ENCODE measurements around the gene LSAMP.

LSAMP gene

GRCh38 chr3:116129187-116129946, 315.9 kb downstream of the LSAMP start:
- Histone ChIP-seq H3K9me2 (replicated peaks; ENCODE audit: low read depth, low read length) (no peaks in the 10 kb centered on the region), H3K4me3 (ENCODE audit: low read length, poor library complexity, severe bottlenecking) (no peak overlapping the region), H3K79me2 (ENCODE audit: insufficient read depth, low read length) (no peaks in the 10 kb centered on the region), H3K4me2 (ENCODE audit: low read depth, low read length, poor library complexity, severe bottlenecking) (no peak overlapping the region), H3K9me3 (ENCODE audit: insufficient read depth, low read depth, low read length) (no peaks in the 10 kb centered on the region), H3K27me3 (ENCODE audit: insufficient read depth, low read length, poor library complexity, severe bottlenecking) (no peaks in the 10 kb centered on the region), H4K20me1 (ENCODE audit: insufficient read depth, low read length, poor library complexity, severe bottlenecking) (no peaks in the 10 kb centered on the region), H3K9ac (ENCODE audit: low read depth, low read length, poor library complexity, severe bottlenecking) (no peak overlapping the region), H2AFZ (ENCODE audit: low read length) (no peak overlapping the region), H3K4me1 (ENCODE audit: insufficient read depth, low read length, poor library complexity, severe bottlenecking) (no peaks in the 10 kb centered on the region), H3F3A (ENCODE audit: low read depth) (no peaks in the 10 kb centered on the region), H3K36me3 (ENCODE audit: insufficient read depth, low read length) (no peaks in the 10 kb centered on the region)
- TF ChIP-seq, protein P1, sequence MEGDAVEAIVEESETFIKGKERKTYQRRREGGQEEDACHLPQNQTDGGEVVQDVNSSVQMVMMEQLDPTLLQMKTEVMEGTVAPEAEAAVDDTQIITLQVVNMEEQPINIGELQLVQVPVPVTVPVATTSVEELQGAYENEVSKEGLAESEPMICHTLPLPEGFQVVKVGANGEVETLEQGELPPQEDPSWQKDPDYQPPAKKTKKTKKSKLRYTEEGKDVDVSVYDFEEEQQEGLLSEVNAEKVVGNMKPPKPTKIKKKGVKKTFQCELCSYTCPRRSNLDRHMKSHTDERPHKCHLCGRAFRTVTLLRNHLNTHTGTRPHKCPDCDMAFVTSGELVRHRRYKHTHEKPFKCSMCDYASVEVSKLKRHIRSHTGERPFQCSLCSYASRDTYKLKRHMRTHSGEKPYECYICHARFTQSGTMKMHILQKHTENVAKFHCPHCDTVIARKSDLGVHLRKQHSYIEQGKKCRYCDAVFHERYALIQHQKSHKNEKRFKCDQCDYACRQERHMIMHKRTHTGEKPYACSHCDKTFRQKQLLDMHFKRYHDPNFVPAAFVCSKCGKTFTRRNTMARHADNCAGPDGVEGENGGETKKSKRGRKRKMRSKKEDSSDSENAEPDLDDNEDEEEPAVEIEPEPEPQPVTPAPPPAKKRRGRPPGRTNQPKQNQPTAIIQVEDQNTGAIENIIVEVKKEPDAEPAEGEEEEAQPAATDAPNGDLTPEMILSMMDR (conservative IDR thresholded peaks at IDR 0.05; ENCODE audit: low read length), result no peak
- no peak for TF ChIP-seq EZH2phosphoT487 (IDR thresholded peaks at IDR 0.05; ENCODE audit: borderline replicate concordance)

GRCh38 chr3:116127464-116127863, 317.8 kb downstream of the LSAMP start:
- TF ChIP-seq EZH2phosphoT487 (IDR thresholded peaks at IDR 0.05; ENCODE audit: borderline replicate concordance), result no peak
- TF ChIP-seq, protein P1 (conservative IDR thresholded peaks at IDR 0.05; ENCODE audit: low read length), result no peak
- no peaks in the 10 kb centered on the region for H3K36me3 ChIP-seq (ENCODE audit: insufficient read depth, low read length)
- no peaks in the 10 kb centered on the region for H3K4me1 ChIP-seq (ENCODE audit: insufficient read depth, low read length, poor library complexity, severe bottlenecking)
- no peak overlapping the region for H3K9ac ChIP-seq (ENCODE audit: low read depth, low read length, poor library complexity, severe bottlenecking)
- H3K9me3 ChIP-seq (ENCODE audit: insufficient read depth, low read depth, low read length), result no peaks in the 10 kb centered on the region
- H3F3A ChIP-seq (ENCODE audit: low read depth), result no peaks in the 10 kb centered on the region
- H3K27me3 ChIP-seq (ENCODE audit: insufficient read depth, low read length, poor library complexity, severe bottlenecking), result no peaks in the 10 kb centered on the region
- no peaks in the 10 kb centered on the region for H4K20me1 ChIP-seq (ENCODE audit: insufficient read depth, low read length, poor library complexity, severe bottlenecking)
- H2AFZ ChIP-seq (ENCODE audit: low read length), result no peak overlapping the region
- H3K4me2 ChIP-seq (ENCODE audit: low read depth, low read length, poor library complexity, severe bottlenecking), result no peak overlapping the region
- no peaks in the 10 kb centered on the region for H3K79me2 ChIP-seq (ENCODE audit: insufficient read depth, low read length)
- no peak overlapping the region for H3K4me3 ChIP-seq (ENCODE audit: low read length, poor library complexity, severe bottlenecking)
- H3K9me2 ChIP-seq (replicated peaks; ENCODE audit: low read depth, low read length), result no peaks in the 10 kb centered on the region

GRCh38 chr3:116124166-116124565, 321.1 kb downstream of the LSAMP start:
- Histone ChIP-seq H3K27me3 (ENCODE audit: insufficient read depth, low read length, poor library complexity, severe bottlenecking) (no peaks in the 10 kb centered on the region), H3K9ac (ENCODE audit: low read depth, low read length, poor library complexity, severe bottlenecking) (no peak overlapping the region), H2AFZ (ENCODE audit: low read length) (no peak overlapping the region), H3K36me3 (ENCODE audit: insufficient read depth, low read length) (no peaks in the 10 kb centered on the region), H3K9me3 (ENCODE audit: insufficient read depth, low read depth, low read length) (no peaks in the 10 kb centered on the region), H3K4me2 (ENCODE audit: low read depth, low read length, poor library complexity, severe bottlenecking) (no peak overlapping the region), H3F3A (ENCODE audit: low read depth) (no peaks in the 10 kb centered on the region), H3K9me2 (replicated peaks; ENCODE audit: low read depth, low read length) (no peaks in the 10 kb centered on the region), H3K4me1 (ENCODE audit: insufficient read depth, low read length, poor library complexity, severe bottlenecking) (no peaks in the 10 kb centered on the region), H4K20me1 (ENCODE audit: insufficient read depth, low read length, poor library complexity, severe bottlenecking) (no peaks in the 10 kb centered on the region), H3K79me2 (ENCODE audit: insufficient read depth, low read length) (no peaks in the 10 kb centered on the region), H3K4me3 (ENCODE audit: low read length, poor library complexity, severe bottlenecking) (no peak overlapping the region)
- TF ChIP-seq, protein P1 (conservative IDR thresholded peaks at IDR 0.05; ENCODE audit: low read length), result no peak
- no peak for TF ChIP-seq EZH2phosphoT487 (IDR thresholded peaks at IDR 0.05; ENCODE audit: borderline replicate concordance)
